Uterus (tissue), 2 donors: Measurements from ENCODE around the gene TMEM229B.

ENCODE experiments used
- POLR2A ChIP-seq, 2 donors: fragments of 450-650 bp; IDR thresholded peaks; one replicate each; pipeline ENCODE4 v1.6.1; 2016; ENCODE audit warnings: antibody characterized with exemption in 2 of 2, mild to moderate bottlenecking in 1 of 2, moderate library complexity in 1 of 2
- TF ChIP-seq, protein P1 (sequence below), 4 experiments: fragments of 200-600 bp in 2 of 4; fragments of 450-650 bp in 2 of 4; sonication (generic) in 2 of 4; IDR thresholded peaks; one replicate each; pipeline ENCODE4 v1.5.1; 2016 to 2019; ENCODE audit warnings: antibody characterized with exemption in 4 of 4, mild to moderate bottlenecking in 2 of 4, moderate library complexity in 1 of 4

GRCh38 chr14:67505254-67505653 is 16.7 kb upstream of the TMEM229B start:
- TF ChIP-seq, protein P1, sequence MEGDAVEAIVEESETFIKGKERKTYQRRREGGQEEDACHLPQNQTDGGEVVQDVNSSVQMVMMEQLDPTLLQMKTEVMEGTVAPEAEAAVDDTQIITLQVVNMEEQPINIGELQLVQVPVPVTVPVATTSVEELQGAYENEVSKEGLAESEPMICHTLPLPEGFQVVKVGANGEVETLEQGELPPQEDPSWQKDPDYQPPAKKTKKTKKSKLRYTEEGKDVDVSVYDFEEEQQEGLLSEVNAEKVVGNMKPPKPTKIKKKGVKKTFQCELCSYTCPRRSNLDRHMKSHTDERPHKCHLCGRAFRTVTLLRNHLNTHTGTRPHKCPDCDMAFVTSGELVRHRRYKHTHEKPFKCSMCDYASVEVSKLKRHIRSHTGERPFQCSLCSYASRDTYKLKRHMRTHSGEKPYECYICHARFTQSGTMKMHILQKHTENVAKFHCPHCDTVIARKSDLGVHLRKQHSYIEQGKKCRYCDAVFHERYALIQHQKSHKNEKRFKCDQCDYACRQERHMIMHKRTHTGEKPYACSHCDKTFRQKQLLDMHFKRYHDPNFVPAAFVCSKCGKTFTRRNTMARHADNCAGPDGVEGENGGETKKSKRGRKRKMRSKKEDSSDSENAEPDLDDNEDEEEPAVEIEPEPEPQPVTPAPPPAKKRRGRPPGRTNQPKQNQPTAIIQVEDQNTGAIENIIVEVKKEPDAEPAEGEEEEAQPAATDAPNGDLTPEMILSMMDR (IDR thresholded peaks at IDR 0.05), result no peak
- no peak for TF ChIP-seq POLR2A (IDR thresholded peaks at IDR 0.05)
